Common myeloid progenitor, CD34-positive (primary cell): Measurements from ENCODE around the gene LYPD6.

Experiments
- CTCF ChIA-PET: fragments of 350-600 bp; sonication (Branson Sonifier 250); formaldehyde crosslinking; loops from one replicate; lab custom pipeline; 2021; ENCODE audit warnings: antibody characterized with exemption; lab: Charles Lee
- POLR2A ChIA-PET: fragments of 350-600 bp; sonication (Branson Sonifier 250); formaldehyde crosslinking; loops from one replicate; lab custom pipeline; 2021; ENCODE audit warnings: antibody characterized with exemption; lab: Charles Lee
- DNase-seq, 3 donors: peaks; one replicate each; pipeline versions ENCODE4 v3.0.0 to v3.0.0-alpha.2; 2013
- H3K27ac ChIP-seq, 2 experiments: 1 replicate in 1 of 2; 2 replicates in 1 of 2; pipeline ENCODE4 v1.7.0; 2013; ENCODE audit warnings: inconsistent platforms in 2 of 2, low read length in 2 of 2, mild to moderate bottlenecking in 2 of 2, low read depth in 1 of 2, moderate library complexity in 1 of 2; ENCODE audit not compliant: severe bottlenecking in 2 of 2, insufficient read depth in 1 of 2, poor library complexity in 1 of 2
- H3K27me3 ChIP-seq, 5 experiments: replicated peaks in 2 of 5; 1 replicate in 3 of 5; 2 replicates in 2 of 5; pipeline versions ENCODE4 v1.6.1 to v1.7.0; 2013; ENCODE audit warnings: low read length in 4 of 5, mild to moderate bottlenecking in 2 of 5, moderate library complexity in 2 of 5, inconsistent platforms in 1 of 5; ENCODE audit not compliant: insufficient read depth in 5 of 5, control insufficient read depth in 4 of 5
- H3K36me3 ChIP-seq, 4 experiments: 1 replicate in 2 of 4; 2 replicates in 2 of 4; pipeline versions ENCODE4 v1.6.1 to v1.7.0; 2013; ENCODE audit warnings: low read length in 3 of 4, control low read depth in 1 of 4, mild to moderate bottlenecking in 1 of 4; ENCODE audit not compliant: control insufficient read depth in 4 of 4, insufficient read depth in 4 of 4
- H3K4me1 ChIP-seq, 4 experiments: 1 replicate in 3 of 4; 2 replicates in 1 of 4; pipeline versions ENCODE4 v1.6.1 to v1.7.1; 2013; ENCODE audit warnings: low read length in 3 of 4, mild to moderate bottlenecking in 3 of 4, control low read depth in 1 of 4, inconsistent platforms in 1 of 4, moderate library complexity in 1 of 4; ENCODE audit not compliant: control insufficient read depth in 4 of 4, insufficient read depth in 4 of 4; ENCODE audit errors: control extremely low read depth in 1 of 4
- H3K4me3 ChIP-seq, 7 experiments: 1 replicate in 4 of 7; 2 replicates in 3 of 7; pipeline versions ENCODE4 v1.5.1 to v1.7.0; 2013; ENCODE audit warnings: mild to moderate bottlenecking in 7 of 7, low read length in 6 of 7, moderate library complexity in 6 of 7, inconsistent platforms in 2 of 7, low read depth in 2 of 7, control low read depth in 1 of 7; ENCODE audit not compliant: insufficient read depth in 4 of 7, control insufficient read depth in 1 of 7; ENCODE audit errors: extremely low read depth in 1 of 7
- H3K9me3 ChIP-seq, 5 experiments: 1 replicate in 4 of 5; 2 replicates in 1 of 5; pipeline versions ENCODE4 v1.6.1 to v1.7.1; 2013; ENCODE audit warnings: low read length in 4 of 5, mild to moderate bottlenecking in 2 of 5, inconsistent platforms in 1 of 5, low read depth in 1 of 5, moderate library complexity in 1 of 5; ENCODE audit not compliant: control insufficient read depth in 4 of 5, insufficient read depth in 2 of 5; ENCODE audit errors: control extremely low read depth in 1 of 5
- WGBS: methylation state at CpG from one replicate; pipeline ENCODE4 v1.1.5; 2013; ENCODE audit not compliant: insufficient coverage; 5-methylcytosine and 5-hydroxymethylcytosine counted together

LYPD6 gene

DNA sequence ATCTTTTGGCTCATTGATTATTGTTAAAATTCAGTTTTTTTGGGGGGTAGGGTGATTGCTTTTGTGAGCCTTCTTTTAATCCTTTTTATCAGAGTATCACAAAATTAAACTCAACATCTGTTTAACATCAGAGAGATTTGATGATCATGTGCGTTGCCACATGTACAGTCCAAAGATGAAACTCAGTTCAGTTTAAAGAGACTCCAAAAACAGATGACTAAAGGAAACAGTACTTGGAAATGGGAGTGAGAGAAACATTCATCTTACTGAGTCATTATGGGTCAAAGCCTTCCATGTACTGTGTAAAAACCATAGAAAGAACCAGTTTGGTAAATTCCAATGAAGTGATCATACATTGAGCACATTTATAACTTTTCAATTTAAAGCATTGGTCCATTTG, 53.0 kb downstream of the LYPD6 start:
- no peaks in the 10 kb centered on the region for H3K27me3 ChIP-seq
- CTCF ChIA-PET, result no interaction called here
- 100% methylated on average over 1 of the region's 1 CpG for WGBS
- POLR2A ChIA-PET, result no interaction called here
- H3K9me3 ChIP-seq, result no peaks in the 10 kb centered on the region
- no peak overlapping the region for H3K4me3 ChIP-seq
- no peaks in the 10 kb centered on the region for H3K4me1 ChIP-seq
- H3K36me3 ChIP-seq, result no peaks in the 10 kb centered on the region
- H3K27ac ChIP-seq, result no peak overlapping the region
- no peak for DNase-seq

DNA sequence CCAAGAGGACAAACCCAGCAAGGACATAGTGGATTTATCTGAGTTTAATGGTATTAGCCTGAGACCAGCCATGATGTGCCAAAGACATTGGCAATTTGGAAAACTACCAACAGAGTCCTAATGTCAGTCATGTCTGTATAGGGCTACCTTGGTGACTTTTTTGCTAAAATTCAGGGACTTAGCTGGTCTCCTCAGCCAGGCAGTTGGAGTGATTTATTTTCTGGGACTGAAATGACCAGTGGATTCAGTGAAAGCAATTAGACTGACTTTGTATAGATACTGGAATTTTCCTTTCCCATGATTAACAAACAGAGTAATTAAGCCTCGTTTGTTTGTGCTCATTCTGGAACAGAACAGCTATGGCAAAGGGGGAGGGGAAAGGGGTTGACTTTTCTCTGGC, 55.0 kb downstream of the LYPD6 start:
- 100% methylated on average over 1 of the region's 1 CpG for WGBS
- Histone ChIP-seq H3K4me3 (no peak overlapping the region), H3K9me3 (no peaks in the 10 kb centered on the region), H3K36me3 (no peaks in the 10 kb centered on the region), H3K27me3 (no peaks in the 10 kb centered on the region), H3K27ac (no peak overlapping the region), H3K4me1 (no peaks in the 10 kb centered on the region)
- no peak for DNase-seq
- ChIA-PET POLR2A (no interaction called here), CTCF (interaction anchor here (1.1 kb wide), 1 partner anchor 83 kb away, joined by 4 read pairs; no protein-coding TSS in a partner anchor)

DNA sequence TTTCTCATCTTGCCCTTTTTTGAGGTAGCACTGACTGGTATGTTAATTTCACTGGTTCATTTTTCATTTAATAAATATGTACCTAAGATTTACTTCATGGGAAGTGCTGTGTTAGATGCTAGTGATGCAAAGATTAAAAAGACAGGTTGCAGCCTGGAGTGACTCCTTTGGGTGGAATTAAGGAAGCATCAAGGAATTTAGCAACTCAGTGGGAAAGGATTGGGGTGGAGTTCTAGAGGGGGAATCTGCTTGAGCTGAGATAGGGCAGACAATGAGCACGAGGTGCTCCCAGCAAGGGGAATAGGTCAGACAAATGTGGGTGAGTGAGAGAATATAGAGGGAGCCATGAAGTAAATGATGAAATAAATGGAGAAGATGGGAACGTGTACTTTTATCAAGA, 57.0 kb downstream of the LYPD6 start:
- no peaks in the 10 kb centered on the region for H3K9me3 ChIP-seq
- no peaks in the 10 kb centered on the region for H3K27me3 ChIP-seq
- 100% methylated on average over 1 of the region's 2 CpGs for WGBS
- H3K4me1 ChIP-seq, result no peaks in the 10 kb centered on the region
- no peak overlapping the region for H3K4me3 ChIP-seq
- ChIA-PET POLR2A (no interaction called here), CTCF (no interaction called here)
- no peak overlapping the region for H3K27ac ChIP-seq
- no peaks in the 10 kb centered on the region for H3K36me3 ChIP-seq
- no peak for DNase-seq

- WGBS, result no CpG with 5 or more reads among the region's 2 CpGs
- no peaks in the 10 kb centered on the region for H3K4me1 ChIP-seq
- H3K36me3 ChIP-seq, result no peaks in the 10 kb centered on the region
- ChIA-PET POLR2A (interaction anchor here (0.6 kb wide), 1 partner anchor 1370 kb away, joined by 4 read pairs; no protein-coding TSS in a partner anchor), CTCF (no interaction called here)
- no peaks in the 10 kb centered on the region for H3K27me3 ChIP-seq
- H3K9me3 ChIP-seq, result no peaks in the 10 kb centered on the region
- no peak overlapping the region for H3K27ac ChIP-seq
- DNase-seq, result no peak
- H3K4me3 ChIP-seq, result no peak overlapping the region
These were observed 57.9 kb downstream of the LYPD6 start for GRCh38 chr2:149388120-149388816.

GRCh38 chr2:149389506-149390167, 59.2 kb downstream of the LYPD6 start:
- no peaks in the 10 kb centered on the region for H3K36me3 ChIP-seq
- ChIA-PET CTCF (interaction anchor here (0.7 kb wide), 1 partner anchor 13 kb away, joined by 3 read pairs; no protein-coding TSS in a partner anchor), POLR2A (no interaction called here)
- no peaks in the 10 kb centered on the region for H3K4me1 ChIP-seq
- no peak overlapping the region for H3K27ac ChIP-seq
- H3K9me3 ChIP-seq, result no peaks in the 10 kb centered on the region
- 92% methylated on average over 4 of the region's 6 CpGs for WGBS
- H3K4me3 ChIP-seq, result no peak overlapping the region
- H3K27me3 ChIP-seq, result no peaks in the 10 kb centered on the region
- no peak for DNase-seq

GRCh38 chr2:149393614-149394013, 63.2 kb downstream of the LYPD6 start:
- POLR2A ChIA-PET, result interaction anchor here (0.5 kb wide), 1 partner anchor 29 kb away, joined by 3 read pairs; no protein-coding TSS in a partner anchor
- WGBS, result 96% methylated on average over 4 of the region's 4 CpGs

GRCh38 chr2:149394864-149395263, 64.5 kb downstream of the LYPD6 start:
- peaks cover 0 to 2% (median 0%) of the 10 kb centered on the region in 5 experiments for H3K27me3 ChIP-seq
- ChIA-PET POLR2A (no interaction called here), CTCF (no interaction called here)
- no peaks in the 10 kb centered on the region for H3K4me1 ChIP-seq
- no peak overlapping the region for H3K4me3 ChIP-seq
- H3K27ac ChIP-seq, result no peak overlapping the region
- H3K36me3 ChIP-seq, result no peaks in the 10 kb centered on the region
- no peak for DNase-seq
- no peaks in the 10 kb centered on the region for H3K9me3 ChIP-seq
- WGBS, result 100% methylated on average over 1 of the region's 2 CpGs

More at GRCh38 chr2:149393614-149394013, 63.2 kb downstream of the LYPD6 start:
- CTCF ChIA-PET, result no interaction called here
- H3K36me3 ChIP-seq, result no peaks in the 10 kb centered on the region
- H3K27me3 ChIP-seq, result peaks cover 0 to 2% (median 0%) of the 10 kb centered on the region in 5 experiments
- no peaks in the 10 kb centered on the region for H3K9me3 ChIP-seq
- no peak overlapping the region for H3K4me3 ChIP-seq
- H3K4me1 ChIP-seq, result no peaks in the 10 kb centered on the region
- DNase-seq, result no peak
- no peak overlapping the region for H3K27ac ChIP-seq
